ENCODE results near the gene HS1BP3. TPM values are rescaled to one million over a fixed set of nuclear protein-coding genes. Genes with fewer than 3 reads are reported as not detected.

Gene HS1BP3
- total and polyA plus RNA-seq, 2 donors (not counting 3 experiments of a cell fraction or from before 2014, with no cell fraction given), result 27.4 to 33.1 TPM

GRCh38 chr2:20604951-20605381 is 45.9 kb downstream of the HS1BP3 start:
- Histone ChIP-seq H3K4me1 (ENCODE audit: control insufficient read depth, extremely low read depth, insufficient read depth, low read length) (peaks cover 16% of the 10 kb centered on the region), H3K27ac (ENCODE audit: insufficient read depth, low read depth, low read length) (no peak overlapping the region), H3K9me1 (replicated peaks; ENCODE audit: control insufficient read depth, extremely low read depth, insufficient read depth, low read length) (no peaks in the 10 kb centered on the region), H3K4me2 (ENCODE audit: insufficient read depth, low read length) (no peak overlapping the region), H2AFZ (ENCODE audit: low read depth, low read length) (peak overlapping the region; percentile 7), H3K4me3 (replicated peaks in 1 of 3; ENCODE audit: insufficient read depth in 1 of 3, low read depth in 1 of 3, low read length in 3 of 3) (no peak overlapping the region), H4K20me1 (replicated peaks; ENCODE audit: control insufficient read depth, extremely low read depth, insufficient read depth, low read length) (no peaks in the 10 kb centered on the region), H3K9me3 (replicated peaks; ENCODE audit: control insufficient read depth, insufficient read depth, low read length) (no peaks in the 10 kb centered on the region), H3K36me3 (ENCODE audit: control insufficient read depth in 2 of 2, extremely low read depth in 1 of 2, insufficient read depth in 2 of 2, low read length in 2 of 2) (no peaks in the 10 kb centered on the region), H3K9ac (replicated peaks; ENCODE audit: extremely low read depth, insufficient read depth, low read length) (no peak overlapping the region), H3K79me2 (ENCODE audit: control insufficient read depth, insufficient read depth, low read length) (no peaks in the 10 kb centered on the region), H3K27me3 (ENCODE audit: control insufficient read depth in 2 of 2, insufficient read depth in 2 of 2, low read length in 2 of 2) (no peaks in the 10 kb centered on the region)
- POLR2A ChIA-PET, result interaction anchor here (1.1 to 4.5 kb wide), 2 partner anchors 13 to 157 kb away, joined by 3 to 29 read pairs; partner anchors contain the start of gene RHOB
- DNase-seq (ENCODE audit: low read depth, low spot score), result peak; percentile 74
- CTCF ChIA-PET, result interaction anchor here (0.7 to 3.0 kb wide), 12 partner anchors 8 to 226 kb away, joined by 3 to 11 read pairs (median 4); no protein-coding TSS in a partner anchor
- dilution Hi-C loops (cut with MboI; ENCODE audit: extremely low pct_ligation_motif_present, low sequenced_read_pairs), result no loop called here
- TF ChIP-seq FOS (IDR thresholded peaks at IDR 0.05; ENCODE audit: borderline replicate concordance, insufficient read depth, low read length) (no peak), POLR2AphosphoS5 (IDR thresholded peaks at IDR 0.05; ENCODE audit: insufficient read depth, low read depth, low read length) (no peak), MYC (IDR thresholded peaks at IDR 0.05; ENCODE audit: low read depth, low read length) (no peak), MAX (IDR thresholded peaks at IDR 0.05; ENCODE audit: insufficient read depth, insufficient read length) (no peak), GATA2 (IDR thresholded peaks at IDR 0.05; ENCODE audit: insufficient read depth, insufficient read length, low read depth, low read length) (no peak), EZH2 (IDR thresholded peaks at IDR 0.05; ENCODE audit: borderline replicate concordance, low read depth, low read length, severe bottlenecking) (no peak), JUN (IDR thresholded peaks at IDR 0.05; ENCODE audit: borderline replicate concordance, insufficient read depth, insufficient read length, low read depth) (no peak), POLR2A (IDR thresholded peaks at IDR 0.05; ENCODE audit: low read depth, low read length) (no peak), CTCF (IDR thresholded peaks at IDR 0.05; ENCODE audit: extremely low read depth in 1 of 2, insufficient read depth in 1 of 2, low read depth in 1 of 2, low read length in 2 of 2) (no peak)
- intact Hi-C loops (cut with micrococcal nuclease), result no loop called here
- no TSS peak for BruUV-seq (replicated peaks)
- no peak for FAIRE-seq
